ENCODE data around the gene AKR1C1. TPM values are rescaled to one million over a fixed set of nuclear protein-coding genes. Genes with fewer than 3 reads are reported as not detected.
"Not testable (repeated sequence)": the region's sequence is repeated elsewhere in the genome, so short reads cannot be mapped to it uniquely, and the experiment has no call there.

Gene AKR1C1
- total and polyA plus RNA-seq, 2 of the 4 experiments (the other 2 are of a cell fraction) = 5.0 to 5.4 TPM

GRCh38 chr10:5003127-5004029, 40.2 kb downstream of the AKR1C1 start, which contains the start of gene AKR1C2:
TSS of gene AKR1C2 (minus strand) at chr10:5003857. CDS start at chr10:5003835, 22 bp downstream.
- H2AK9ac ChIP-seq (replicated peaks; ENCODE audit: low read depth, low read length, poor library complexity); H3K23ac ChIP-seq (ENCODE audit: low read depth, low read length); H2BK15ac ChIP-seq (ENCODE audit: low read depth, low read length); in situ Hi-C loops (cut with MboI; ENCODE audit: low sequenced_read_pairs); H3K4ac ChIP-seq (ENCODE audit: low read depth, low read length); H4K5ac ChIP-seq (ENCODE audit: low read depth, low read length); dilution Hi-C loops (cut with HindIII; ENCODE audit: low sequenced_read_pairs, unreplicated experiment); H3K27me3 ChIP-seq (ENCODE audit: control insufficient read depth, insufficient read depth, low read length); H3K27ac ChIP-seq (ENCODE audit: insufficient read depth, low read length); H4K91ac ChIP-seq (ENCODE audit: insufficient read depth, low read depth, low read length); H3K4me1 ChIP-seq (ENCODE audit: control insufficient read depth, insufficient read depth, low read length); POLR2A ChIA-PET (ENCODE audit: unreplicated experiment); H3K79me1 ChIP-seq (ENCODE audit: low read depth in 1 of 2, low read length in 2 of 2); H2BK5ac ChIP-seq (ENCODE audit: low read depth, low read length, poor library complexity, severe bottlenecking); H3K9ac ChIP-seq (ENCODE audit: low read depth, low read length); DNase-seq; H2BK120ac ChIP-seq (ENCODE audit: low read depth, low read length); H3K18ac ChIP-seq (ENCODE audit: low read depth, low read length); H3K56ac ChIP-seq (ENCODE audit: extremely low read depth, insufficient read depth, low read length); H2AK5ac ChIP-seq (ENCODE audit: low read depth, low read length); intact Hi-C loops (cut with micrococcal nuclease); H3K9me1 ChIP-seq (ENCODE audit: insufficient read depth, low read length); H3K36me3 ChIP-seq (ENCODE audit: control insufficient read depth, insufficient read depth, low read length); H2BK20ac ChIP-seq (ENCODE audit: low read depth, low read length); CTCF ChIA-PET; H4K8ac ChIP-seq (ENCODE audit: low read depth in 2 of 2, low read length in 2 of 2); H2AFZ ChIP-seq (replicated peaks; ENCODE audit: low read length, poor library complexity); H3K9me3 ChIP-seq (ENCODE audit: control insufficient read depth, insufficient read depth, low read length); H3K14ac ChIP-seq (replicated peaks; ENCODE audit: low read depth, low read length); H4K20me1 ChIP-seq (ENCODE audit: insufficient read depth, low read length): not testable (repeated sequence)
- Histone ChIP-seq H3K4me2 (ENCODE audit: low read depth, low read length) (peak within 1 kb of the TSS; percentile 81), H3K4me3 (ENCODE audit: insufficient read depth, low read depth, low read length) (0 out of 2 replicates have a peak within 1 kb of the TSS, but pooled peaks have one; percentile 29)
- WGBS, 2 experiments (ENCODE audit: extremely low coverage in 2 of 2, insufficient read length in 1 of 2) = no CpG with 5 or more reads among the region's 10 CpGs
- ATAC-seq (ENCODE audit: low read depth) = peak; percentile 100
- BruUV-seq (replicated peaks) = TSS peak; percentile 99

GRCh38 chr10:5004030-5004385, 40.8 kb downstream of the AKR1C1 start:
- H2BK120ac ChIP-seq (ENCODE audit: low read depth, low read length); DNase-seq; H4K5ac ChIP-seq (ENCODE audit: low read depth, low read length); H3K56ac ChIP-seq (ENCODE audit: extremely low read depth, insufficient read depth, low read length); POLR2A ChIA-PET (ENCODE audit: unreplicated experiment); H3K9me1 ChIP-seq (ENCODE audit: insufficient read depth, low read length); H3K27me3 ChIP-seq (ENCODE audit: control insufficient read depth, insufficient read depth, low read length); CTCF ChIA-PET; H3K27ac ChIP-seq (ENCODE audit: insufficient read depth, low read length); dilution Hi-C loops (cut with HindIII; ENCODE audit: low sequenced_read_pairs, unreplicated experiment); H3K18ac ChIP-seq (ENCODE audit: low read depth, low read length); in situ Hi-C loops (cut with MboI; ENCODE audit: low sequenced_read_pairs); H2AK9ac ChIP-seq (replicated peaks; ENCODE audit: low read depth, low read length, poor library complexity); intact Hi-C loops (cut with micrococcal nuclease); H3K14ac ChIP-seq (replicated peaks; ENCODE audit: low read depth, low read length); H3K79me1 ChIP-seq (ENCODE audit: low read depth in 1 of 2, low read length in 2 of 2); H2AK5ac ChIP-seq (ENCODE audit: low read depth, low read length); H3K36me3 ChIP-seq (ENCODE audit: control insufficient read depth, insufficient read depth, low read length); H3K4me2 ChIP-seq (ENCODE audit: low read depth, low read length); H4K91ac ChIP-seq (ENCODE audit: insufficient read depth, low read depth, low read length); H2AFZ ChIP-seq (replicated peaks; ENCODE audit: low read length, poor library complexity); H3K4ac ChIP-seq (ENCODE audit: low read depth, low read length); H4K20me1 ChIP-seq (ENCODE audit: insufficient read depth, low read length); H2BK5ac ChIP-seq (ENCODE audit: low read depth, low read length, poor library complexity, severe bottlenecking); BruUV-seq (replicated peaks); H4K8ac ChIP-seq (ENCODE audit: low read depth in 2 of 2, low read length in 2 of 2); H3K23ac ChIP-seq (ENCODE audit: low read depth, low read length); H3K4me3 ChIP-seq (ENCODE audit: insufficient read depth, low read depth, low read length); H3K4me1 ChIP-seq (ENCODE audit: control insufficient read depth, insufficient read depth, low read length); H2BK15ac ChIP-seq (ENCODE audit: low read depth, low read length); H3K9me3 ChIP-seq (ENCODE audit: control insufficient read depth, insufficient read depth, low read length); H2BK20ac ChIP-seq (ENCODE audit: low read depth, low read length); H3K9ac ChIP-seq (ENCODE audit: low read depth, low read length): not testable (repeated sequence)
- ATAC-seq (ENCODE audit: low read depth) = peak; percentile 16
- WGBS, 2 experiments (ENCODE audit: extremely low coverage in 2 of 2, insufficient read length in 1 of 2) = no CpG with 5 or more reads among the region's 1 CpG

Data from IMR-90 (cell line).